SK-N-SH treated with all-trans-retinoic acid at 6 μM for 48 hours (cell line): ENCODE measurements around the gene HHIPL1.

Source experiments
- ATAC-seq: fragments of 200-7000 bp; cut with Tn5 transposase; 3 replicates; pipeline ENCODE4 v1.9.1; 2020; ENCODE audit warnings: mild to moderate bottlenecking, moderate library complexity
- ARNTL ChIP-seq: fragments of 450-650 bp; formaldehyde crosslinking; IDR thresholded peaks from 2 replicates; pipeline ENCODE4 v1.5.0; 2020; ENCODE audit warnings: low read depth, mild to moderate bottlenecking, moderate library complexity, borderline replicate concordance
- BACH2 ChIP-seq: fragments of 250-450 bp; sonication (Bioruptor Pico); IDR thresholded peaks from 2 replicates; pipeline ENCODE4 v1.9.0; 2021; ENCODE audit warnings: mild to moderate bottlenecking, borderline replicate concordance
- CREB5 ChIP-seq: fragments of 250-450 bp; sonication (Bioruptor Pico); IDR thresholded peaks from 2 replicates; pipeline ENCODE4 v1.5.1; 2020; ENCODE audit warnings: low read depth, mild to moderate bottlenecking, moderate library complexity
- CSDC2 ChIP-seq: fragments of 250-450 bp; sonication (Bioruptor Pico); IDR thresholded peaks from 2 replicates; pipeline ENCODE4 v1.5.0; 2020; ENCODE audit warnings: mild to moderate bottlenecking, moderate library complexity
- CSRNP3 ChIP-seq: fragments of 250-450 bp; sonication (Bioruptor Pico); IDR thresholded peaks from 2 replicates; pipeline ENCODE4 v1.5.1; 2021; ENCODE audit warnings: mild to moderate bottlenecking, moderate library complexity
- ESRRG ChIP-seq: fragments of 250-450 bp; sonication (Bioruptor Pico); IDR thresholded peaks from 2 replicates; pipeline ENCODE4 v1.6.1; 2021; ENCODE audit warnings: mild to moderate bottlenecking
- GLIS3 ChIP-seq: fragments of 250-450 bp; sonication (Bioruptor Pico); IDR thresholded peaks from 2 replicates; pipeline ENCODE4 v1.5.0; 2020; ENCODE audit warnings: mild to moderate bottlenecking, moderate library complexity
- ISL1 ChIP-seq: fragments of 250-450 bp; sonication (Bioruptor Pico); IDR thresholded peaks from 2 replicates; pipeline ENCODE4 v2.1.2; 2022; ENCODE audit warnings: mild to moderate bottlenecking, moderate library complexity
- OSR1 ChIP-seq: fragments of 250-450 bp; sonication (Bioruptor Pico); IDR thresholded peaks from 2 replicates; pipeline ENCODE4 v1.8.0; 2022; ENCODE audit warnings: moderate library complexity, mild to moderate bottlenecking, inconsistent platforms
- PATZ1 ChIP-seq: fragments of 250-450 bp; sonication (Bioruptor Pico); IDR thresholded peaks from 2 replicates; pipeline ENCODE4 v1.8.0; 2020; ENCODE audit warnings: mild to moderate bottlenecking, moderate library complexity, borderline replicate concordance
- POU6F1 ChIP-seq: fragments of 250-450 bp; sonication (Bioruptor Pico); IDR thresholded peaks from 2 replicates; pipeline ENCODE4 v1.8.0; 2021; ENCODE audit warnings: low read depth, mild to moderate bottlenecking, moderate library complexity, borderline replicate concordance
- PPARA ChIP-seq: fragments of 250-450 bp; sonication (Bioruptor Pico); IDR thresholded peaks from 2 replicates; pipeline ENCODE4 v1.5.0; 2020; ENCODE audit warnings: mild to moderate bottlenecking, borderline replicate concordance
- RARB ChIP-seq: fragments of 250-450 bp; sonication (Bioruptor Pico); IDR thresholded peaks from 2 replicates; pipeline ENCODE4 v1.8.0; 2021; ENCODE audit warnings: mild to moderate bottlenecking, moderate library complexity
- SNAI2 ChIP-seq: fragments of 250-450 bp; sonication (Bioruptor Pico); IDR thresholded peaks from 2 replicates; pipeline ENCODE4 v1.5.0; 2020; ENCODE audit warnings: mild to moderate bottlenecking, moderate library complexity
- TCF4 ChIP-seq: fragments of 250-450 bp; sonication (Bioruptor Pico); IDR thresholded peaks from 2 replicates; pipeline ENCODE4 v1.8.0; 2021; ENCODE audit warnings: mild to moderate bottlenecking, moderate library complexity, borderline replicate concordance
- TOX ChIP-seq: fragments of 250-450 bp; sonication (Bioruptor Pico); IDR thresholded peaks from 2 replicates; pipeline ENCODE4 v1.8.0; 2021; ENCODE audit warnings: mild to moderate bottlenecking, moderate library complexity, borderline replicate concordance
- TSHZ2 ChIP-seq: fragments of 250-450 bp; sonication (Bioruptor Pico); IDR thresholded peaks from 2 replicates; pipeline ENCODE4 v1.5.0; 2020; ENCODE audit warnings: mild to moderate bottlenecking, moderate library complexity
- ZFP30 ChIP-seq: fragments of 450-650 bp; formaldehyde crosslinking; IDR thresholded peaks from 2 replicates; pipeline ENCODE4 v1.5.0; 2022; ENCODE audit warnings: mild to moderate bottlenecking, moderate library complexity
- ZNF565 ChIP-seq: fragments of 450-650 bp; formaldehyde crosslinking; conservative IDR thresholded peaks from 2 replicates; pipeline ENCODE4 v1.5.0; 2020; ENCODE audit warnings: low read depth, mild to moderate bottlenecking, moderate library complexity
- ZNF70 ChIP-seq: fragments of 450-650 bp; formaldehyde crosslinking; IDR thresholded peaks from 2 replicates; pipeline ENCODE4 v1.5.0; 2020; ENCODE audit warnings: mild to moderate bottlenecking, moderate library complexity
- ZNF8 ChIP-seq: fragments of 450-650 bp; formaldehyde crosslinking; IDR thresholded peaks from 2 replicates; pipeline ENCODE4 v1.5.0; 2020; ENCODE audit warnings: mild to moderate bottlenecking, moderate library complexity

The HHIPL1 gene

GRCh38 chr14:99701260-99701659 lies 56.3 kb downstream of the HHIPL1 start:
- ATAC-seq: no peak
- TF ChIP-seq GLIS3: no peak
- TF ChIP-seq RARB (CRISPR knock-in tag): no peak
- no peak for TF ChIP-seq ZNF565
- TF ChIP-seq CREB5 (CRISPR knock-in tag): no peak
- no peak for TF ChIP-seq ZNF70 (CRISPR knock-in tag)
- no peak for TF ChIP-seq TOX
- no peak for TF ChIP-seq BACH2 (CRISPR knock-in tag)
- no peak for TF ChIP-seq CSRNP3 (CRISPR knock-in tag)
- no peak for TF ChIP-seq SNAI2 (CRISPR knock-in tag)

DNA sequence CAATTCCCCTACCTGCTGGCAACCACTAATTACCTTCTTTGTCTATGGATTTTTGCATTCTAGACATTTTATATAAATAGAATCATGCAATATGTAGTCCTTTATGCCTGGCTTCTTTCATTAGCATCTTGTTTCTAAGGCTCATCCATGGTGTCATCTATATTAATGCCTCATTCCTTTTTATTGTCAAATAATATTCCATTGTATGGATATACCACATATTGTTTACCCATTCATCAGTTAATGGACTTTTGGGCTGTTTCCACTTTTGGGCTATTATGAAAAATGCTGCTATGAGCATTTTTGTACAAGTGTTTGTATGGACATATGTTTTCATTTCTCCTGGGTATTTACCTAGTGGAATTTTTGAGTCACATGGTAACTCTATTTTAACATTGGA lies 57.2 kb downstream of the HHIPL1 start:
- no peak for ATAC-seq
- TF ChIP-seq ZNF70 (CRISPR knock-in tag) (no peak), ZNF8 (peak; percentile 95), TSHZ2 (no peak)

- ATAC-seq: no peak
- TF ChIP-seq PATZ1 (CRISPR knock-in tag) (no peak), ARNTL (CRISPR knock-in tag) (no peak), ZNF565 (no peak), POU6F1 (CRISPR knock-in tag) (no peak), RARB (CRISPR knock-in tag) (no peak), TCF4 (CRISPR knock-in tag) (no peak), ISL1 (no peak), CSDC2 (CRISPR knock-in tag) (no peak), CREB5 (CRISPR knock-in tag) (no peak), ZNF70 (CRISPR knock-in tag) (no peak), GLIS3 (no peak), OSR1 (CRISPR knock-in tag) (no peak), ESRRG (CRISPR knock-in tag) (no peak), BACH2 (CRISPR knock-in tag) (no peak), TOX (no peak), PPARA (CRISPR knock-in tag) (no peak), TSHZ2 (no peak), ZNF8 (no peak), ZFP30 (CRISPR knock-in tag) (no peak)
These were observed 58.5 kb downstream of the HHIPL1 start for GRCh38 chr14:99703381-99703780.
